ENCODE data around the gene C12orf42. TPM values are rescaled to one million over a fixed set of nuclear protein-coding genes. Genes with fewer than 3 reads are reported as not detected.

C12orf42 gene
- total RNA-seq, 1 donor from 2014 or later: not detected

DNA sequence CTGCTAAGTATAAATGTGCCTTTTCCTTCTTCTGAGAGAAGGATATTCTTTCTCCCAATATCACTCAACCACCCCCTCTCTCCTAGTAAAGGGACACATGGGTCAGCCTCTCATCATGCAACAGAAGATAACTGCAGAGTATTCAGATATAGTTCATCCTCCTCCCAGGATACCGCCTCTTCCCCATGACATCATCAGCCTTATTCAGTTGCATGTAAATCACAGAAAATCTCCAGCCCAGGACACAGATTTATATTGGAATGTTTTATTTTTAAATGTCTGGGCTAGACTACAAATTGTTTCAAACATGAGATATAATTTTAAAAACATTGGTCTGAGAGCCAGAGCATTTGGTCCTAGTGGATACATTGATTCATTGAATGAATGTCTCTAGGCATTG, 178.5 kb downstream of the C12orf42 start:
- TF ChIP-seq, protein P1, sequence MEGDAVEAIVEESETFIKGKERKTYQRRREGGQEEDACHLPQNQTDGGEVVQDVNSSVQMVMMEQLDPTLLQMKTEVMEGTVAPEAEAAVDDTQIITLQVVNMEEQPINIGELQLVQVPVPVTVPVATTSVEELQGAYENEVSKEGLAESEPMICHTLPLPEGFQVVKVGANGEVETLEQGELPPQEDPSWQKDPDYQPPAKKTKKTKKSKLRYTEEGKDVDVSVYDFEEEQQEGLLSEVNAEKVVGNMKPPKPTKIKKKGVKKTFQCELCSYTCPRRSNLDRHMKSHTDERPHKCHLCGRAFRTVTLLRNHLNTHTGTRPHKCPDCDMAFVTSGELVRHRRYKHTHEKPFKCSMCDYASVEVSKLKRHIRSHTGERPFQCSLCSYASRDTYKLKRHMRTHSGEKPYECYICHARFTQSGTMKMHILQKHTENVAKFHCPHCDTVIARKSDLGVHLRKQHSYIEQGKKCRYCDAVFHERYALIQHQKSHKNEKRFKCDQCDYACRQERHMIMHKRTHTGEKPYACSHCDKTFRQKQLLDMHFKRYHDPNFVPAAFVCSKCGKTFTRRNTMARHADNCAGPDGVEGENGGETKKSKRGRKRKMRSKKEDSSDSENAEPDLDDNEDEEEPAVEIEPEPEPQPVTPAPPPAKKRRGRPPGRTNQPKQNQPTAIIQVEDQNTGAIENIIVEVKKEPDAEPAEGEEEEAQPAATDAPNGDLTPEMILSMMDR (IDR thresholded peaks at IDR 0.05): no peak
- H3K27me3 Mint-ChIP-seq (ENCODE audit: unreplicated experiment): no peaks in the 10 kb centered on the region
- H3K4me3 Mint-ChIP-seq (ENCODE audit: unreplicated experiment): no peak overlapping the region
- DNase-seq (ENCODE audit: extremely low spot score, unreplicated experiment): no peak
- peaks cover 6% of the 10 kb centered on the region for H3K9me3 Mint-ChIP-seq (ENCODE audit: unreplicated experiment)
- H3K27ac Mint-ChIP-seq (ENCODE audit: unreplicated experiment): no peak overlapping the region
- no peaks in the 10 kb centered on the region for H3K4me1 Mint-ChIP-seq (ENCODE audit: unreplicated experiment)
- H3K36me3 Mint-ChIP-seq (ENCODE audit: unreplicated experiment): no peaks in the 10 kb centered on the region

DNA sequence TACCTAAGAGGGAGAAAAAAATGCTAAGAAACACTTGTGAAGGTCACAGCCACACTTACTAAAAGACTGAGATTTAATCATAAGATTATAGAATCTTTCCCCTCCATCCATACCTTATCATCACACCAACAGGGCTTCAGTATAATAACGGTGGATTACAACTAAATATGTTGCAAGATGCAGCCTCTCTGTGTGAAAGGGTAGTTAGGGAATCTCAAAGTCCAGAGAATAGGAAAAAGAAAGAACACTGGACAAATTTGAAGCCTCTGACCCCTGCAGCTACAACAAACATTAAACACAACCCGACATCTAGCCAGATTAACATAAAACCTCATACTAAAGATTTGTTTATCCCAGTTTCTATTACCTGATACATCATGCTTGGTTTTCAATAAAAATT, 181.0 kb downstream of the C12orf42 start:
- no peak overlapping the region for H3K4me3 Mint-ChIP-seq (ENCODE audit: unreplicated experiment)
- no peaks in the 10 kb centered on the region for H3K9me3 Mint-ChIP-seq (ENCODE audit: unreplicated experiment)
- no peak for DNase-seq (ENCODE audit: extremely low spot score, unreplicated experiment)
- H3K27ac Mint-ChIP-seq (ENCODE audit: unreplicated experiment): no peak overlapping the region
- no peaks in the 10 kb centered on the region for H3K36me3 Mint-ChIP-seq (ENCODE audit: unreplicated experiment)
- no peaks in the 10 kb centered on the region for H3K4me1 Mint-ChIP-seq (ENCODE audit: unreplicated experiment)
- H3K27me3 Mint-ChIP-seq (ENCODE audit: unreplicated experiment): no peaks in the 10 kb centered on the region
- TF ChIP-seq, protein P1 (IDR thresholded peaks at IDR 0.05): no peak

DNA sequence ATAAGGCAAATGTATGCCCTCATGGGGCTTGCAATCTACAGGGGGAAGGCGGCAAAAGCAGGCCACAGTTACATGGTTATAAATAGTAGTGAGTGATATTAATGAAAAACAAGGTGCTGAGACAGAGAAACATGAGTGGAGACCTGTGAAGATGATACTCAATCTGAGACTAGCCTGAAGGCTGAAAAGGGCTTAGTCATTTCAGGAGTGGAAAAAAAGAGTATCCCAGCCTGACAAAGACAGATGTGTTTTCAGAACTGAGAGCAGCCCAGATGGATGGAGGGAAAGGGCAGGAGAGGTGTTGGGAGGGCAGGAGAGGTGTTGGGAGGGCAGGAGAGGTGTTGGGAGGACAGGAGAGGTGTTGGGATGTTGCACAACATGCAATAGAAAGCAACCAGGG, 181.9 kb downstream of the C12orf42 start:
- DNase-seq (ENCODE audit: extremely low spot score, unreplicated experiment): no peak
- Mint-ChIP-seq H3K4me3 (ENCODE audit: unreplicated experiment) (no peak overlapping the region), H3K36me3 (ENCODE audit: unreplicated experiment) (no peaks in the 10 kb centered on the region), H3K4me1 (ENCODE audit: unreplicated experiment) (no peaks in the 10 kb centered on the region), H3K9me3 (ENCODE audit: unreplicated experiment) (no peaks in the 10 kb centered on the region), H3K27ac (ENCODE audit: unreplicated experiment) (no peak overlapping the region), H3K27me3 (ENCODE audit: unreplicated experiment) (no peaks in the 10 kb centered on the region)
- TF ChIP-seq, protein P1 (IDR thresholded peaks at IDR 0.05): no peak

DNA sequence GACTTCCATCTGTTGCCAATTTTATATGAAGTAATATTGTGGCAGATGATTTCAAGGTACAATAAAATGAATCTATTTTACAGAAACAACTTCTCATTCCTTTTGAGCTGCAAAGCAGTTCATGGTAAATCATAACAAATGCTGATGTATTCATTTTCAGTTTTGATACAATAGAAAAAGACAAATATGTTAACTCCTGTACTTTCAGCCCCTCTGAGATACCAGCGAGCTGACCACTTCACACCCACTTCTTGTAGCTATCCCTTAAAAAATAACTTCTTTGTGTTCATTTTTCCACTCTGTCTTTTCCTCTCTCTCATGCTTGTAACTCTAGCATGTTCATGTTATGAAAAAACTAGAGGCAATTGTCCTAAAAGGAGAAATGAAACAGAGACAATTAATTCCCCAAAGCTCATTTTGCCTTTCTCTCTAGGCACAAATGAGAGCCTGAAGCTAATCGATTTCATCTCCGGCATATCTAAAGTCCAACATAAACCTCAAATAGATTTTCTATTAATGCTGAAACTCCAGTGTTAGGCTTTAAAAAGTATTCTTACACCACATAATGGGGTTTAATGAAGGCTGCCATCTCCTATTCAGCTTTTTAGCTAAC, 182.9 kb downstream of the C12orf42 start:
- H3K36me3 Mint-ChIP-seq (ENCODE audit: unreplicated experiment): no peaks in the 10 kb centered on the region
- TF ChIP-seq, protein P1 (IDR thresholded peaks at IDR 0.05): no peak
- H3K9me3 Mint-ChIP-seq (ENCODE audit: unreplicated experiment): no peaks in the 10 kb centered on the region
- no peaks in the 10 kb centered on the region for H3K27me3 Mint-ChIP-seq (ENCODE audit: unreplicated experiment)
- no peak overlapping the region for H3K27ac Mint-ChIP-seq (ENCODE audit: unreplicated experiment)
- H3K4me1 Mint-ChIP-seq (ENCODE audit: unreplicated experiment): no peaks in the 10 kb centered on the region
- DNase-seq (ENCODE audit: extremely low spot score, unreplicated experiment): no peak
- H3K4me3 Mint-ChIP-seq (ENCODE audit: unreplicated experiment): no peak overlapping the region

DNA sequence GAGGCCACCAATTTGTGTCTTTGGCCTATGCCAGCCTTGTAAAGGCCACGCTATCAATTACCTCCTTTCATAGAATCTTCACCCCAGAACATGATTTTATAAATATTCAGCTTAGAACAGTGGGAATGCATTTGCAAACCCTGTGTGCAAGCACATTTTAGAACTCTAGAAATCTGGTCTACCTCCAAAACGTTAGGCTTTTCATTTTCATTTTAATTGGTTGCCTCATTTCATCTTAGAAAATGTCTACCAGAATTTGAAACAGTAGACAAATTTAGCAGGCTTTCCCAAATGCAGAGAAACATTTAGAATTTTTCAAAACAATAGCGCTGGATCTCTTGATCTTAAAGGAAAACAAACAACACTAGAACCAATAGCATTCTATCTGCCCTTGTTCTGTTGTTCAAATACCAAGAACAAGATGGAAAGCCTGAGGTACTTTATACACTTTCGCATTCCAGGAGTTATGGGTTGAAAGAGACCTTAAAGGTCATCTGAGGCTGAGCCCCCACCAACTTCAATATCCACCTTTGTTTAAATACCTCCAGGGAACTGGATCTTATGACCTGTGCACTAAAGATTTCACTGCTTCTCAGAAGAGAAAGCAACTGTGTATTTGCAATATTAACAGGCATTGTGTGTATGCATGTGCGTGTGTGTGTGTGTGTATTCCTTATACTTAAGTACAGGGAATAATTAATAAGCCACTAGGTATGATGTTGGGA, 185.1 kb downstream of the C12orf42 start:
- Mint-ChIP-seq H3K36me3 (ENCODE audit: unreplicated experiment) (no peaks in the 10 kb centered on the region), H3K27me3 (ENCODE audit: unreplicated experiment) (no peaks in the 10 kb centered on the region), H3K27ac (ENCODE audit: unreplicated experiment) (no peak overlapping the region), H3K4me3 (ENCODE audit: unreplicated experiment) (no peak overlapping the region), H3K9me3 (ENCODE audit: unreplicated experiment) (no peaks in the 10 kb centered on the region), H3K4me1 (ENCODE audit: unreplicated experiment) (no peaks in the 10 kb centered on the region)
- TF ChIP-seq, protein P1 (IDR thresholded peaks at IDR 0.05): no peak
- no peak for DNase-seq (ENCODE audit: extremely low spot score, unreplicated experiment)
